HepG2 (cell line): ENCODE data around the gene POLR2H. TPM values are rescaled to one million over a fixed set of nuclear protein-coding genes. Genes with fewer than 3 reads are reported as not detected.

Experiments used
- AHR ChIP-seq: IDR thresholded peaks from 2 replicates; pipeline ENCODE4 v1.6.1; 2018; ENCODE audit warnings: missing genetic modification reagents, missing compliant biosample characterization
- ATRX ChIP-seq: sonication (generic); formaldehyde crosslinking; IDR thresholded peaks from 2 replicates; pipeline ENCODE4 v1.4.0; 2020; ENCODE audit warnings: missing genetic modification reagents, borderline replicate concordance
- DNMT1 ChIP-seq: sonication (generic); formaldehyde crosslinking; IDR thresholded peaks from 2 replicates; pipeline ENCODE4 v1.5.1; 2020; ENCODE audit warnings: mild to moderate bottlenecking, missing genetic modification reagents
- FIP1L1 ChIP-seq: fragments of 200-400 bp; formaldehyde crosslinking; IDR thresholded peaks from 2 replicates; pipeline ENCODE4 v1.6.1; 2018; ENCODE audit warnings: low read depth, mild to moderate bottlenecking, low read length, moderate library complexity, borderline replicate concordance; ENCODE audit not compliant: insufficient read depth
- ISX ChIP-seq: sonication (generic); formaldehyde crosslinking; conservative IDR thresholded peaks from 2 replicates; pipeline ENCODE4 v1.5.0; 2020; ENCODE audit warnings: missing genetic modification reagents
- MAF1 ChIP-seq: sonication (generic); formaldehyde crosslinking; IDR thresholded peaks from 2 replicates; pipeline ENCODE4 v1.5.0; 2020; ENCODE audit warnings: missing genetic modification reagents, borderline replicate concordance
- NFKBIZ ChIP-seq: IDR thresholded peaks from 2 replicates; pipeline ENCODE4 v1.6.1; 2018; ENCODE audit warnings: missing genetic modification reagents, missing compliant biosample characterization
- NFRKB ChIP-seq: fragments of 450-650 bp; IDR thresholded peaks from 2 replicates; pipeline ENCODE4 v1.6.1; 2017
- NR2C2 ChIP-seq: sonication (generic); formaldehyde crosslinking; IDR thresholded peaks from 2 replicates; pipeline ENCODE4 v1.4.0; 2020; ENCODE audit warnings: missing genetic modification reagents, mild to moderate bottlenecking, moderate library complexity, borderline replicate concordance
- PAF1 ChIP-seq: IDR thresholded peaks from 2 replicates; pipeline ENCODE4 v1.6.1; 2016; ENCODE audit warnings: missing genetic modification reagents, missing compliant biosample characterization
- PAWR ChIP-seq: sonication (generic); formaldehyde crosslinking; IDR thresholded peaks from 2 replicates; pipeline ENCODE4 v1.4.0; 2020; ENCODE audit warnings: missing genetic modification reagents, mild to moderate bottlenecking, borderline replicate concordance
- PAXIP1 ChIP-seq: sonication (generic); formaldehyde crosslinking; conservative IDR thresholded peaks from 2 replicates; pipeline ENCODE4 v1.4.0; 2020; ENCODE audit warnings: mild to moderate bottlenecking, missing genetic modification reagents, moderate library complexity
- PHF21A ChIP-seq: sonication (generic); formaldehyde crosslinking; IDR thresholded peaks from 2 replicates; pipeline ENCODE4 v1.5.0; 2020; ENCODE audit warnings: mild to moderate bottlenecking, missing genetic modification reagents
- SCMH1 ChIP-seq: sonication (generic); formaldehyde crosslinking; IDR thresholded peaks from 2 replicates; pipeline ENCODE4 v1.9.0; 2021; ENCODE audit warnings: missing genetic modification reagents, mild to moderate bottlenecking, borderline replicate concordance
- SIX1 ChIP-seq: sonication (generic); formaldehyde crosslinking; IDR thresholded peaks from 2 replicates; pipeline ENCODE4 v1.4.0; 2020; ENCODE audit warnings: missing genetic modification reagents, borderline replicate concordance
- SMYD3 ChIP-seq: sonication (generic); formaldehyde crosslinking; IDR thresholded peaks from 2 replicates; pipeline ENCODE4 v1.8.1; 2023; ENCODE audit warnings: mild to moderate bottlenecking, missing genetic modification reagents
- WIZ ChIP-seq: sonication (generic); formaldehyde crosslinking; IDR thresholded peaks from 2 replicates; pipeline ENCODE4 v1.5.1; 2020; ENCODE audit warnings: mild to moderate bottlenecking, missing genetic modification reagents
- ZNF143 ChIP-seq: sonication (generic); formaldehyde crosslinking; IDR thresholded peaks from 2 replicates; pipeline ENCODE4 v1.4.0; 2020; ENCODE audit warnings: missing genetic modification reagents
- ZNF430 ChIP-seq: sonication (generic); formaldehyde crosslinking; IDR thresholded peaks from 2 replicates; pipeline ENCODE4 v1.9.0; 2021; ENCODE audit warnings: mild to moderate bottlenecking, missing genetic modification reagents
- ZNF597 ChIP-seq: sonication (generic); formaldehyde crosslinking; IDR thresholded peaks from 2 replicates; pipeline ENCODE4 v1.5.0; 2020; ENCODE audit warnings: missing genetic modification reagents
- ZNF616 ChIP-seq: sonication (generic); formaldehyde crosslinking; IDR thresholded peaks from 2 replicates; pipeline ENCODE4 v1.5.0; 2020; ENCODE audit warnings: low read depth, mild to moderate bottlenecking, missing genetic modification reagents
- ZNF746 ChIP-seq: sonication (generic); formaldehyde crosslinking; IDR thresholded peaks from 2 replicates; pipeline ENCODE4 v1.8.0; 2022; ENCODE audit warnings: mild to moderate bottlenecking, missing genetic modification reagents
- ZNF879 ChIP-seq: sonication (generic); formaldehyde crosslinking; IDR thresholded peaks from 2 replicates; pipeline ENCODE4 v1.8.1; 2023; ENCODE audit warnings: missing genetic modification reagents
- ZSCAN20 ChIP-seq: sonication (generic); formaldehyde crosslinking; IDR thresholded peaks from 2 replicates; pipeline ENCODE4 v1.4.0; 2020; ENCODE audit warnings: missing genetic modification reagents, mild to moderate bottlenecking, borderline replicate concordance
- polyA plus RNA-seq, 8 experiments: library from polyadenylated mRNA; depleted of rRNA in 3 of 8; stranded (reverse) in 7 of 8; unstranded in 1 of 8; fragments of >200 nt; fragmentation: Illumina TruSeq in 4 of 8; extraction: Trizol in 4 of 8; gene quantifications; 2 replicates each; pipeline versions ENCODE4 v1.2.1 to v1.2.3, GENCODE V29; 2011 to 2016; ENCODE audit warnings: low read depth in 4 of 8, missing spikeins in 1 of 8, mixed read lengths in 1 of 8; ENCODE audit not compliant: insufficient read depth in 1 of 8
- total RNA-seq, 5 experiments: library from RNA; depleted of rRNA; stranded (reverse); fragments of >200 nt; fragmentation: Illumina TruSeq; extraction: Trizol; gene quantifications; 2 replicates each; pipeline ENCODE4 v1.2.3, GENCODE V29; 2016; ENCODE audit warnings: low read depth in 1 of 5
- TF ChIP-seq, protein P1 (sequence below): sonication (generic); formaldehyde crosslinking; conservative IDR thresholded peaks from 2 replicates; pipeline ENCODE4 v1.4.0; 2020; ENCODE audit warnings: missing genetic modification reagents
- TF ChIP-seq, protein P2 (sequence below): sonication (generic); formaldehyde crosslinking; IDR thresholded peaks from 2 replicates; pipeline ENCODE4 v1.8.0; 2023; ENCODE audit warnings: mild to moderate bottlenecking, missing genetic modification reagents

The POLR2H gene
- total and polyA plus RNA-seq, 2 of the 13 experiments (the other 11 are each of a cell fraction or from before 2014, with no cell fraction given) = 118 to 194 TPM

DNA sequence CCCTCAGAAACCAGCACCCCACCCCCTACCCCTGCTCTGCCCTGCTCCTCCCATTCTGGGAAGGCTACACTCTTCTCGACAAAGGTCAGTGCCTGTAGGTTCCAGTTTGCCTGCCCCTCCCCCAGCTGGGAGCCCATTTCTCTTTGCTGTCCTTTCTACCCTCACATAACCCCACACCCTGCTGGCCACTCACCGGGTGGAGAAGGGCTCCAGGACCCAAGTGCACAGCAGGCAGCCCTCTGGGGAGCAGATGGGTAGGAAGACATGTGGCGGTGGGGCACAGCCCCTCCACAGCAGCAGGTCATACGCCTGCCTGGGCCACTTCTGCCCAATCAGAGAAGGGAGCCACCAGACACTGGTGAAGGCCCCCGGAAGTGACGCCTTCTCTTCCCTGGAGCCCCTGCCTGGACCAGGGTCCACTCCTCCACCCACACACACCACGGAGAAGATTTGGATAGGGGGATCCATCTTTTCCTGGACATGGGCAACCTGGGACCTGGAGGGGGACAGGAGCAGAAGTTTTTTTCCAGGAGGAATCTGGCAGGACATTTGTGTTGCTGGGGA lies 16.5 kb downstream of the POLR2H start, which contains the start of gene THPO (continued):
- TF ChIP-seq SCMH1 = no peak
- TF ChIP-seq DNMT1 (CRISPR knock-in tag) = no peak
- TF ChIP-seq ISX (CRISPR knock-in tag) = no peak
- TF ChIP-seq, protein P1, sequence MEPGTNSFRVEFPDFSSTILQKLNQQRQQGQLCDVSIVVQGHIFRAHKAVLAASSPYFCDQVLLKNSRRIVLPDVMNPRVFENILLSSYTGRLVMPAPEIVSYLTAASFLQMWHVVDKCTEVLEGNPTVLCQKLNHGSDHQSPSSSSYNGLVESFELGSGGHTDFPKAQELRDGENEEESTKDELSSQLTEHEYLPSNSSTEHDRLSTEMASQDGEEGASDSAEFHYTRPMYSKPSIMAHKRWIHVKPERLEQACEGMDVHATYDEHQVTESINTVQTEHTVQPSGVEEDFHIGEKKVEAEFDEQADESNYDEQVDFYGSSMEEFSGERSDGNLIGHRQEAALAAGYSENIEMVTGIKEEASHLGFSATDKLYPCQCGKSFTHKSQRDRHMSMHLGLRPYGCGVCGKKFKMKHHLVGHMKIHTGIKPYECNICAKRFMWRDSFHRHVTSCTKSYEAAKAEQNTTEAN (CRISPR knock-in tag) = no peak
- TF ChIP-seq NR2C2 = peak; percentile 86
- peak; percentile 49; the same call in 1 of the 2 replicates for TF ChIP-seq ZNF746
- TF ChIP-seq ZNF430 (CRISPR knock-in tag) = no peak
- TF ChIP-seq NFRKB = no peak
- no peak for TF ChIP-seq ATRX (CRISPR knock-in tag)
- no peak; the same call in 1 of the 2 replicates for TF ChIP-seq SMYD3 (CRISPR knock-in tag)
- TF ChIP-seq ZNF616 (CRISPR knock-in tag) = no peak
- no peak for TF ChIP-seq NFKBIZ (CRISPR knock-in tag)
- no peak for TF ChIP-seq PAWR
- TF ChIP-seq SIX1 = no peak
- no peak for TF ChIP-seq FIP1L1
- TF ChIP-seq, protein P2, sequence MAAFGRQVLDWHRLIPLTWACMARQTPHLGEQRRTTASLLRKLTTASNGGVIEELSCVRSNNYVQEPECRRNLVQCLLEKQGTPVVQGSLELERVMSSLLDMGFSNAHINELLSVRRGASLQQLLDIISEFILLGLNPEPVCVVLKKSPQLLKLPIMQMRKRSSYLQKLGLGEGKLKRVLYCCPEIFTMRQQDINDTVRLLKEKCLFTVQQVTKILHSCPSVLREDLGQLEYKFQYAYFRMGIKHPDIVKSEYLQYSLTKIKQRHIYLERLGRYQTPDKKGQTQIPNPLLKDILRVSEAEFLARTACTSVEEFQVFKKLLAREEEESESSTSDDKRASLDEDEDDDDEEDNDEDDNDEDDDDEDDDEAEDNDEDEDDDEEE = peak; percentile 64; the same call in 1 of the 2 replicates
- TF ChIP-seq ZNF879 (CRISPR knock-in tag) = no peak
- no peak for TF ChIP-seq AHR (CRISPR knock-in tag)
- peak; percentile 70; the same call in 1 of the 2 replicates for TF ChIP-seq PHF21A
- no peak for TF ChIP-seq PAF1 (CRISPR knock-in tag)
- no peak for TF ChIP-seq ZNF597 (CRISPR knock-in tag)
- TF ChIP-seq WIZ (CRISPR knock-in tag) = no peak
- TF ChIP-seq ZSCAN20 = no peak
- TF ChIP-seq ZNF143 = peak; percentile 65
- TF ChIP-seq MAF1 (CRISPR knock-in tag) = no peak
- TF ChIP-seq PAXIP1 = peak; percentile 76
